Measurements from ENCODE around the gene SLC38A4.

GRCh38 chr12:46764005-46764404 lies 61.8 kb downstream of the SLC38A4 start:
- TF ChIP-seq CTCF (IDR thresholded peaks at IDR 0.05 in 2 of 3, conservative IDR thresholded peaks at IDR 0.05 in 1 of 3; ENCODE audit: borderline replicate concordance in 1 of 3, insufficient read depth in 1 of 3, low read depth in 2 of 3, low read length in 2 of 3) (no peak), POLR2A (IDR thresholded peaks at IDR 0.05; ENCODE audit: borderline replicate concordance, extremely low read depth, insufficient read depth, insufficient read length) (no peak), EGR1 (IDR thresholded peaks at IDR 0.05; ENCODE audit: low read depth) (no peak)

Measured in HCT116 (cell line).